Measurements from ENCODE around the gene SCD. TPM values are rescaled to one million over a fixed set of nuclear protein-coding genes. Genes with fewer than 3 reads are reported as not detected.

SCD gene
- total RNA-seq, 1 experiment from 2014 or later: 518 TPM

DNA sequence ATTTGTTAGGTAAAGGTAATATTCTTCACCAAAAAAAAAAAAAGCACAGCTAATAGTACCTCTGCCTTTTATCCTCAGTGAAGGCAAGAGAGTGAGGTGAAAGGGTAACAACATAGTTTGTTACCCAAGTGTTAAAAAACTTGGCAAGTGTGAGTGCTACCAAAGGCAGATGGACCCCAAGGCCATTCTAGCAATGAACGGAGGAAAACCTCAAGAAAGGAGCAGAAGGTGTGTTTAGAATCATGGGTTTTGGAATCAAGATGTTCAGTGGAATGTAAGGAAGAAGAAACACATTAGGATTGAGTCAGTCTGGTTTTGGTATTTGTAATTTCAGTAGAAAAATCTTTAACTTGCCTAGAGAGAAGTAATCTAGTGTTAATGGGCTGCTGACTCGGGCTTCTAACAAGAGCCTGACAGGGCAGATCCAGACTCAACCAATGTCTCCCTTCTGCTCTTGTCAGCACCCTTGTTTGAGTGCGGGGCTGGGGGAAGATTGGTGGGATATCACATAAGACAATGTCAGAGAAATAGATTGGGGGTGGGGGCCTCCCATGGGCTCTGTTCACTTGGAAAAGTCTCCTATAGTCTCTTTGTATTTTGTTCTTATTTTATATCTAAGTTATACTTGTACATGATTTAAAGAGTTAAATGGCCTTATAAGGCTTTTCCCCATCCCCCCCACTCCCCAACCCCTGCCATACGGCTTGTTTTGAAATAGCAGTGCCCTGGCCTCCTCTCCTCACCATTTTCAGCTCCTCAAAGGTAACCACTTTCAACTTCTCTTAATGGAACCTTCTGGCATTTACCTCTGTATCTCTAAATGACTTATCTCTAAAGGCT lies 44.4 kb downstream of the SCD start:
- no peak for DNase-seq
- H3K9me2 ChIP-seq (ENCODE audit: insufficient read depth): no peaks in the 10 kb centered on the region
- no peaks in the 10 kb centered on the region for H3K4me1 ChIP-seq (replicated peaks; ENCODE audit: insufficient read depth)
- no peaks in the 10 kb centered on the region for H3K9me3 ChIP-seq (ENCODE audit: insufficient read depth, low read depth)
- CTCF ChIA-PET: interaction anchor here (0.6 kb wide), 1 partner anchor 1062 kb away, joined by 3 read pairs; no protein-coding TSS in a partner anchor
- BruUV-seq (replicated peaks): no TSS peak
- H3F3A ChIP-seq (ENCODE audit: insufficient read depth, low read depth): no peaks in the 10 kb centered on the region
- H3K4me3 ChIP-seq: no peak overlapping the region
- H3K27me3 ChIP-seq (ENCODE audit: insufficient read depth, low read depth): no peaks in the 10 kb centered on the region
- no peaks in the 10 kb centered on the region for H3K36me3 ChIP-seq (ENCODE audit: low read depth)
- no peaks in the 10 kb centered on the region for H4K20me1 ChIP-seq (ENCODE audit: insufficient read depth)
- no peak overlapping the region for H2AFZ ChIP-seq
- H3K4me2 ChIP-seq: no peak overlapping the region
- intact Hi-C loops (cut with micrococcal nuclease; ENCODE audit: unreplicated experiment): no loop called here
- H3K27ac ChIP-seq: no peak overlapping the region
- TF ChIP-seq, protein P1, sequence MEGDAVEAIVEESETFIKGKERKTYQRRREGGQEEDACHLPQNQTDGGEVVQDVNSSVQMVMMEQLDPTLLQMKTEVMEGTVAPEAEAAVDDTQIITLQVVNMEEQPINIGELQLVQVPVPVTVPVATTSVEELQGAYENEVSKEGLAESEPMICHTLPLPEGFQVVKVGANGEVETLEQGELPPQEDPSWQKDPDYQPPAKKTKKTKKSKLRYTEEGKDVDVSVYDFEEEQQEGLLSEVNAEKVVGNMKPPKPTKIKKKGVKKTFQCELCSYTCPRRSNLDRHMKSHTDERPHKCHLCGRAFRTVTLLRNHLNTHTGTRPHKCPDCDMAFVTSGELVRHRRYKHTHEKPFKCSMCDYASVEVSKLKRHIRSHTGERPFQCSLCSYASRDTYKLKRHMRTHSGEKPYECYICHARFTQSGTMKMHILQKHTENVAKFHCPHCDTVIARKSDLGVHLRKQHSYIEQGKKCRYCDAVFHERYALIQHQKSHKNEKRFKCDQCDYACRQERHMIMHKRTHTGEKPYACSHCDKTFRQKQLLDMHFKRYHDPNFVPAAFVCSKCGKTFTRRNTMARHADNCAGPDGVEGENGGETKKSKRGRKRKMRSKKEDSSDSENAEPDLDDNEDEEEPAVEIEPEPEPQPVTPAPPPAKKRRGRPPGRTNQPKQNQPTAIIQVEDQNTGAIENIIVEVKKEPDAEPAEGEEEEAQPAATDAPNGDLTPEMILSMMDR (conservative IDR thresholded peaks at IDR 0.05): no peak
- no peak for TF ChIP-seq EZH2 (IDR thresholded peaks at IDR 0.05; ENCODE audit: low read depth)
- H3K79me2 ChIP-seq (ENCODE audit: low read depth): no peaks in the 10 kb centered on the region
- POLR2A ChIA-PET (ENCODE audit: unreplicated experiment): no interaction called here

DNA sequence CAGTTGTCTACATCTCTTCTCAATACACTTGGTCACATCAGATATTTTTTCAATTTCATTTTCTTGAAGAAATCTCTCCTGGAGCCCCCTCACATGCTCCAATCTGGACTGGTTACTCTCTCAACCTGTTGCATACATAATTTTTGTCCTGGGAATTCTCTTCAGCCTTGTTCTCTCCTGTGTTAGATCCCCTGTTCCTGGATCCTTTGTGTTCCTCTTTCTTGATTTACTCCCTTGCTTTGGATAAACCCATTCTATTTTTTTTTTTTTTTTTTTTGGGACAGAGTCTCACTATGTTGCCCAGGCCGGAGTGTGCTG lies 45.6 kb downstream of the SCD start:
- Histone ChIP-seq H3K9me3 (ENCODE audit: insufficient read depth, low read depth) (no peaks in the 10 kb centered on the region), H3K9me2 (ENCODE audit: insufficient read depth) (no peaks in the 10 kb centered on the region), H3K4me1 (replicated peaks; ENCODE audit: insufficient read depth) (no peaks in the 10 kb centered on the region), H4K20me1 (ENCODE audit: insufficient read depth) (no peaks in the 10 kb centered on the region), H2AFZ (no peak overlapping the region), H3K4me3 (no peak overlapping the region), H3K79me2 (ENCODE audit: low read depth) (no peaks in the 10 kb centered on the region), H3F3A (ENCODE audit: insufficient read depth, low read depth) (no peaks in the 10 kb centered on the region), H3K4me2 (no peak overlapping the region), H3K27me3 (ENCODE audit: insufficient read depth, low read depth) (no peaks in the 10 kb centered on the region), H3K36me3 (ENCODE audit: low read depth) (no peaks in the 10 kb centered on the region), H3K27ac (no peak overlapping the region)
- intact Hi-C loops (cut with micrococcal nuclease; ENCODE audit: unreplicated experiment): no loop called here
- ChIA-PET CTCF (no interaction called here), POLR2A (ENCODE audit: unreplicated experiment) (no interaction called here)
- TF ChIP-seq, protein P1 (conservative IDR thresholded peaks at IDR 0.05): no peak
- TF ChIP-seq EZH2 (IDR thresholded peaks at IDR 0.05; ENCODE audit: low read depth): no peak
- no peak for DNase-seq
- no TSS peak for BruUV-seq (replicated peaks)

DNA sequence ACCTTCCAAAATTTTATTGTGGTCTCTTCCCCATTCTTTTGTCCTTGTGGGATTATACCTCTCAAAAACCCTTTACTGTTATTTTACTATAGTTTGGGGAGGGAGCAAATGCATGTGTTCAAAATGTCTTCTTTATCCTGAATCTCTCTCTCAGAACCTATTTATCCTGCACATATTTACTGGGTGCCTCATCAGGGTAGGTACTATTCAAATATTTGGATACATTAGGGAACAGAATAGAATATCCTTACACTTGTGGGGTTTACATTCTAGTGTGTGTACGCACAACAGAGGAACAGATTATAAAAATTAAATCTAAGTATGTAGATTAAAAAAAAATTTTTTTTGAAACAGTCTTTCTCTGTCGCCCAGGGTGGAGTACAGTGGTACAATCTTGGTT lies 48.6 kb downstream of the SCD start:
- Histone ChIP-seq H3F3A (ENCODE audit: insufficient read depth, low read depth) (no peaks in the 10 kb centered on the region), H4K20me1 (ENCODE audit: insufficient read depth) (no peaks in the 10 kb centered on the region), H3K9me2 (ENCODE audit: insufficient read depth) (no peaks in the 10 kb centered on the region), H3K4me3 (no peak overlapping the region), H3K9me3 (ENCODE audit: insufficient read depth, low read depth) (no peaks in the 10 kb centered on the region), H3K79me2 (ENCODE audit: low read depth) (no peaks in the 10 kb centered on the region), H3K36me3 (ENCODE audit: low read depth) (no peaks in the 10 kb centered on the region), H3K4me1 (replicated peaks; ENCODE audit: insufficient read depth) (no peaks in the 10 kb centered on the region), H2AFZ (no peak overlapping the region), H3K27me3 (ENCODE audit: insufficient read depth, low read depth) (no peaks in the 10 kb centered on the region), H3K4me2 (no peak overlapping the region), H3K27ac (no peak overlapping the region)
- intact Hi-C loops (cut with micrococcal nuclease; ENCODE audit: unreplicated experiment): no loop called here
- no TSS peak for BruUV-seq (replicated peaks)
- DNase-seq: no peak
- ChIA-PET CTCF (no interaction called here), POLR2A (ENCODE audit: unreplicated experiment) (interaction anchor here (0.7 kb wide), 1 partner anchor 741 kb away, joined by 3 read pairs; no protein-coding TSS in a partner anchor)
- TF ChIP-seq, protein P1 (conservative IDR thresholded peaks at IDR 0.05): no peak
- no peak for TF ChIP-seq EZH2 (IDR thresholded peaks at IDR 0.05; ENCODE audit: low read depth)

Data from PC-9 (cell line).